ENCODE measurements around the gene ZNG1B.
"Not testable (repeated sequence)": the region's sequence is repeated elsewhere in the genome, so short reads cannot be mapped to it uniquely, and the experiment has no call there.

The ZNG1B gene

DNA sequence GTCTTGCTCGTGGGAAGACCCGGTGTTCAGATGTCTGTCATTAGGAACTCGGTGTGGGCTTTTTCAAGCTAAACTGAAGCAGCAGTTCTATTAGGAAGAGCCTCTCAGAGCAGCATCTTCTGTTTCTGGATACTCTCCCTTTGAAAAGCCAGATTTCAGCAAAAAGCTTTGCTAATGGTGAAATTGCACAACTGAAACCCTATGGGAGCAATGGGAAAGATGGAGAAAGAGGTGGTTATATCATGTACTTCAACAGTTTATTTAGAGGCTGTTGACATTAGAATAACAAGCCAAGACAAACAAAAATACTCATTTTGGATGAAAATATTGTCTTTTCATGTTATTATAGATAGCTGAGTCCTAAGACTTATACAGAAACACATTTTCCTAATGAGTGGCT, 91.4 kb downstream of the ZNG1B start:
- H2BK120ac ChIP-seq (ENCODE audit: low read depth, low read length); H3K9ac ChIP-seq (ENCODE audit: low read length); H3K27ac ChIP-seq (ENCODE audit: low read length, poor library complexity, severe bottlenecking); H4K8ac ChIP-seq (ENCODE audit: low read length); H3K4me2 ChIP-seq (ENCODE audit: low read length, poor library complexity, severe bottlenecking); H3K14ac ChIP-seq (ENCODE audit: low read length in 2 of 2); H3K4ac ChIP-seq (ENCODE audit: low read depth in 1 of 2, low read length in 2 of 2); H2BK12ac ChIP-seq (ENCODE audit: low read length in 2 of 2); H3K79me1 ChIP-seq (replicated peaks; ENCODE audit: low read length, poor library complexity, severe bottlenecking); H2BK5ac ChIP-seq (ENCODE audit: low read depth, low read length, poor library complexity, severe bottlenecking); H3K23ac ChIP-seq (ENCODE audit: low read length in 2 of 2); H2AK5ac ChIP-seq (ENCODE audit: low read length, severe bottlenecking); DNase-seq; H3K18ac ChIP-seq (ENCODE audit: low read depth in 1 of 2, low read length in 2 of 2); H2AFZ ChIP-seq (ENCODE audit: low read depth, low read length); H3K9me3 ChIP-seq (ENCODE audit: control insufficient read depth, low read length); H3K36me3 ChIP-seq (ENCODE audit: control insufficient read depth in 1 of 2, insufficient read depth in 2 of 2, low read depth in 1 of 2, low read length in 2 of 2); H3K4me1 ChIP-seq (ENCODE audit: control insufficient read depth, insufficient read depth, low read depth, low read length); H4K91ac ChIP-seq (ENCODE audit: low read length); H3K27me3 ChIP-seq (ENCODE audit: control insufficient read depth in 1 of 2, insufficient read depth in 1 of 2, low read length in 2 of 2); H3K4me3 ChIP-seq (ENCODE audit: insufficient read depth in 1 of 2, low read depth in 1 of 2, low read length in 2 of 2); H2BK15ac ChIP-seq (ENCODE audit: low read depth, poor library complexity, severe bottlenecking): not testable (repeated sequence)
- WGBS, result no CpG with 5 or more reads among the region's 3 CpGs

DNA sequence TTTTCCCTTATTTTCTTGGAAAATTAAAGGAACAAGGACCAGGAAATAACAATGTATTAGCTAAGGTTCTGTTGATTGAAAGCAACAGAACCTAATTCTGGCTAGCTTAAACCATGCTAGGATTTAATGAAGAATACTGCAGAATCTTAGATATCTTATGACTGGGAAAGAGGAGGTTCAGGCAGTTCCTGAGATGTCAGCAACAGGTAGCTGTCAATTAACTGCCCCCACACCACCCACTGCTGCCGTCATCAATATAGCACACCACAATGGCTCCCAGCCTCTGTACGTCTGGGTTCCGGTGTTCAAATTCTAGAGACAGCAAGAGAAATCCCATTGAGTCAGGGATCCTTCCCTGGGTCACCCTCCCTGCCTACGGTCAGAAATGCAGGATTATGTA, 95.5 kb downstream of the ZNG1B start:
- not testable (repeated sequence) for H4K8ac ChIP-seq (ENCODE audit: low read length); H3K27me3 ChIP-seq (ENCODE audit: control insufficient read depth in 1 of 2, insufficient read depth in 1 of 2, low read length in 2 of 2); H3K79me1 ChIP-seq (replicated peaks; ENCODE audit: low read length, poor library complexity, severe bottlenecking); H4K91ac ChIP-seq (ENCODE audit: low read length); H3K18ac ChIP-seq (ENCODE audit: low read depth in 1 of 2, low read length in 2 of 2); H2AK5ac ChIP-seq (ENCODE audit: low read length, severe bottlenecking); H2AFZ ChIP-seq (ENCODE audit: low read depth, low read length); H2BK5ac ChIP-seq (ENCODE audit: low read depth, low read length, poor library complexity, severe bottlenecking); H3K4me2 ChIP-seq (ENCODE audit: low read length, poor library complexity, severe bottlenecking); H3K4me1 ChIP-seq (ENCODE audit: control insufficient read depth, insufficient read depth, low read depth, low read length); H2BK120ac ChIP-seq (ENCODE audit: low read depth, low read length); H2BK15ac ChIP-seq (ENCODE audit: low read depth, poor library complexity, severe bottlenecking); H3K27ac ChIP-seq (ENCODE audit: low read length, poor library complexity, severe bottlenecking); H3K4me3 ChIP-seq (ENCODE audit: insufficient read depth in 1 of 2, low read depth in 1 of 2, low read length in 2 of 2); H3K36me3 ChIP-seq (ENCODE audit: control insufficient read depth in 1 of 2, insufficient read depth in 2 of 2, low read depth in 1 of 2, low read length in 2 of 2); H3K9ac ChIP-seq (ENCODE audit: low read length); H2BK12ac ChIP-seq (ENCODE audit: low read length in 2 of 2); H3K9me3 ChIP-seq (ENCODE audit: control insufficient read depth, low read length); H3K4ac ChIP-seq (ENCODE audit: low read depth in 1 of 2, low read length in 2 of 2); DNase-seq; H3K23ac ChIP-seq (ENCODE audit: low read length in 2 of 2); H3K14ac ChIP-seq (ENCODE audit: low read length in 2 of 2)
- no CpG with 5 or more reads among the region's 4 CpGs for WGBS

DNA sequence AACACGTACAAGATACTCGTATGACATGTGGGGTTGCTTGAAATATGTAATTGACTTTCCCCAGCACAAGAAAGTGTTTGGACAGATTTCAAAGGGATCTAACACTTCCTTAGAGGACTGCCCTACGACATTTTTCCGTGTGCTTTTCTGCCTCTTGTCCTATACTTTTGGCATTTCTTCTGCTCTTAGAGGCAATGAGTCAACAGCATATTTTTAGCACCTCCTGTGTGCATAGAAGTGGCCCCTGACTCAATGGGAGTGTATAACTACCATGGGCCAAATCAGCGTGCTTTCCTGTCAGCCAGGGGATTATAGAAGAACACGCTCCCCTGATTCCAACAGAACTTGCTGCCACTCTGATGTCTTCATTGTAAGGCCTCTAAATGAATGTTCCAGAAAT, 99.1 kb downstream of the ZNG1B start:
- H2AFZ ChIP-seq (ENCODE audit: low read depth, low read length); H3K18ac ChIP-seq (ENCODE audit: low read depth in 1 of 2, low read length in 2 of 2); H2BK5ac ChIP-seq (ENCODE audit: low read depth, low read length, poor library complexity, severe bottlenecking); H2BK120ac ChIP-seq (ENCODE audit: low read depth, low read length); H2BK15ac ChIP-seq (ENCODE audit: low read depth, poor library complexity, severe bottlenecking); H3K27me3 ChIP-seq (ENCODE audit: control insufficient read depth in 1 of 2, insufficient read depth in 1 of 2, low read length in 2 of 2); H4K91ac ChIP-seq (ENCODE audit: low read length); H3K23ac ChIP-seq (ENCODE audit: low read length in 2 of 2); H2AK5ac ChIP-seq (ENCODE audit: low read length, severe bottlenecking); H3K4me1 ChIP-seq (ENCODE audit: control insufficient read depth, insufficient read depth, low read depth, low read length); H2BK12ac ChIP-seq (ENCODE audit: low read length in 2 of 2); H3K9me3 ChIP-seq (ENCODE audit: control insufficient read depth, low read length); H3K4me3 ChIP-seq (ENCODE audit: insufficient read depth in 1 of 2, low read depth in 1 of 2, low read length in 2 of 2); H3K27ac ChIP-seq (ENCODE audit: low read length, poor library complexity, severe bottlenecking); H3K36me3 ChIP-seq (ENCODE audit: control insufficient read depth in 1 of 2, insufficient read depth in 2 of 2, low read depth in 1 of 2, low read length in 2 of 2); H3K4ac ChIP-seq (ENCODE audit: low read depth in 1 of 2, low read length in 2 of 2); H3K79me1 ChIP-seq (replicated peaks; ENCODE audit: low read length, poor library complexity, severe bottlenecking); DNase-seq; H3K9ac ChIP-seq (ENCODE audit: low read length); H3K14ac ChIP-seq (ENCODE audit: low read length in 2 of 2); H3K4me2 ChIP-seq (ENCODE audit: low read length, poor library complexity, severe bottlenecking); H4K8ac ChIP-seq (ENCODE audit: low read length): not testable (repeated sequence)
- WGBS, result 46% methylated on average over 4 of the region's 6 CpGs

DNA sequence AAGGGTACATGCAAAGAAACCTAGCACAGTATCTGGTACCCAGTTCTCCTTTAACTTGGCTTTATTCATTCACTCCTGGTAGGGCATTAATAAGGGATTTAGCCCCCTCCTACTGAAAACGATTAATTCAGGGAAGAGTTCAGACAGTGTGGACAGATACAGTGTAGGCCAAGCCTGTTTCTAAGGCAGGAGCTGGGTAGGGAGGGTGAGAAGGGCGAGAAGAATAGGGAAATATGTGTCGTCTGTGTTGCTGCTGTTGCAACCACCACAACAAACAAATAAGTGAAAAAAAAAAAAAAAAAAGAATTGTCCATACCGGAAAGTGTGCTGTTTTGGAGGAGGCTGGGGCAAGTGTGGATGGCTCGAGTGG, 103.3 kb downstream of the ZNG1B start:
- not testable (repeated sequence) for H4K91ac ChIP-seq (ENCODE audit: low read length); H3K36me3 ChIP-seq (ENCODE audit: control insufficient read depth in 1 of 2, insufficient read depth in 2 of 2, low read depth in 1 of 2, low read length in 2 of 2); H3K14ac ChIP-seq (ENCODE audit: low read length in 2 of 2); H3K27me3 ChIP-seq (ENCODE audit: control insufficient read depth in 1 of 2, insufficient read depth in 1 of 2, low read length in 2 of 2); H2BK120ac ChIP-seq (ENCODE audit: low read depth, low read length); H2AK5ac ChIP-seq (ENCODE audit: low read length, severe bottlenecking); H2BK5ac ChIP-seq (ENCODE audit: low read depth, low read length, poor library complexity, severe bottlenecking); H2AFZ ChIP-seq (ENCODE audit: low read depth, low read length); DNase-seq; H4K8ac ChIP-seq (ENCODE audit: low read length); H3K4me3 ChIP-seq (ENCODE audit: insufficient read depth in 1 of 2, low read depth in 1 of 2, low read length in 2 of 2); H3K27ac ChIP-seq (ENCODE audit: low read length, poor library complexity, severe bottlenecking); H3K4me1 ChIP-seq (ENCODE audit: control insufficient read depth, insufficient read depth, low read depth, low read length); H3K23ac ChIP-seq (ENCODE audit: low read length in 2 of 2); H3K4me2 ChIP-seq (ENCODE audit: low read length, poor library complexity, severe bottlenecking); H3K4ac ChIP-seq (ENCODE audit: low read depth in 1 of 2, low read length in 2 of 2); H3K79me1 ChIP-seq (replicated peaks; ENCODE audit: low read length, poor library complexity, severe bottlenecking); H3K18ac ChIP-seq (ENCODE audit: low read depth in 1 of 2, low read length in 2 of 2); H2BK15ac ChIP-seq (ENCODE audit: low read depth, poor library complexity, severe bottlenecking); H3K9me3 ChIP-seq (ENCODE audit: control insufficient read depth, low read length); H2BK12ac ChIP-seq (ENCODE audit: low read length in 2 of 2)
- no CpG with 5 or more reads among the region's 5 CpGs for WGBS
- H3K9ac ChIP-seq (ENCODE audit: low read length), result peak overlapping the region; percentile 79

Measured in mesenchymal stem cell (in vitro differentiated cells and primary cell).